Panc1 (cell line): ENCODE data around the gene TWF2. TPM values are rescaled to one million over a fixed set of nuclear protein-coding genes. Genes with fewer than 3 reads are reported as not detected.

Experiments used
- ATAC-seq: fragments of 200-7000 bp; cut with Tn5 transposase; 2 replicates; pipeline ENCODE4 v1.9.1; 2020; ENCODE audit warnings: mild to moderate bottlenecking, moderate library complexity
- BruUV-seq: library from RNA; stranded (reverse); fragments of 400-500 nt; replicated peaks from 2 replicates; lab custom pipeline; 2021; lab: Mats Ljungman, UMichigan
- CTCF ChIA-PET: fragments of 300-600 bp; sonication (Branson Sonifier 250); formaldehyde crosslinking; loops from one replicate; lab custom pipeline; 2022; ENCODE audit warnings: antibody characterized with exemption; lab: Charles Lee
- POLR2A ChIA-PET: fragments of 300-600 bp; sonication (Branson Sonifier 250); formaldehyde crosslinking; loops from one replicate; lab custom pipeline; 2022; ENCODE audit warnings: antibody characterized with exemption; lab: Charles Lee
- DNase-seq: peaks from one replicate; pipeline ENCODE4 v3.0.0-alpha.2; 2010; ENCODE audit warnings: low read depth, low spot score
- H3K27ac ChIP-seq: 2 replicates; pipeline ENCODE4 v1.5.1; 2011; ENCODE audit warnings: mild to moderate bottlenecking, low read length, inconsistent platforms
- H3K27me3 ChIP-seq: fragments of 200-500 bp; sonication (Bioruptor generic); 2 replicates; pipeline ENCODE4 v1.6.0; 2014; ENCODE audit warnings: low read length, inconsistent platforms; ENCODE audit not compliant: control insufficient read depth, insufficient read depth
- H3K36me3 ChIP-seq: fragments of 200-500 bp; sonication (Bioruptor generic); 2 replicates; pipeline ENCODE4 v1.5.1; 2014; ENCODE audit warnings: inconsistent platforms, mild to moderate bottlenecking, low read length, moderate library complexity; ENCODE audit not compliant: control insufficient read depth, insufficient read depth
- H3K4me1 ChIP-seq: 2 replicates; pipeline ENCODE4 v1.5.1; 2011; ENCODE audit warnings: inconsistent platforms, mild to moderate bottlenecking, low read length, moderate library complexity; ENCODE audit not compliant: control insufficient read depth, insufficient read depth
- H3K4me3 ChIP-seq, 2 experiments: 2 replicates each; pipeline ENCODE4 v1.5.1; 2011 to 2012; ENCODE audit warnings: low read depth in 2 of 2, low read length in 2 of 2, mild to moderate bottlenecking in 2 of 2, inconsistent platforms in 1 of 2, moderate library complexity in 1 of 2
- H3K9me3 ChIP-seq: fragments of 200-500 bp; sonication (Bioruptor generic); 2 replicates; pipeline ENCODE4 v1.5.1; 2014; ENCODE audit warnings: low read depth, mild to moderate bottlenecking, inconsistent platforms, low read length, moderate library complexity; ENCODE audit not compliant: control insufficient read depth, insufficient read depth
- POLR2AphosphoS5 ChIP-seq: IDR thresholded peaks from 2 replicates; pipeline ENCODE4 v1.6.1; 2012; ENCODE audit warnings: mild to moderate bottlenecking, low read depth, low read length, moderate library complexity
- SIN3A ChIP-seq: IDR thresholded peaks from 2 replicates; pipeline ENCODE4 v1.6.1; 2012; ENCODE audit warnings: low read depth, mild to moderate bottlenecking, low read length, moderate library complexity, borderline replicate concordance; ENCODE audit not compliant: insufficient read depth
- TCF7L2 ChIP-seq: IDR thresholded peaks from 2 replicates; pipeline ENCODE4 v1.6.1; 2011; ENCODE audit warnings: mild to moderate bottlenecking, low read depth, low read length, inconsistent platforms
- in situ Hi-C: cut with HindIII; loops from 2 replicates; pipeline ENCODE4 v1.10.0; 2016; ENCODE audit warnings: low sequenced_read_pairs, low pct_unique_long_range_greater_than_20kb
- intact Hi-C: fragments of 100-400 bp; cut with micrococcal nuclease; formaldehyde crosslinking; loops from one replicate; pipeline ENCODE4 v1.10.0; 2022; ENCODE audit not compliant: unreplicated experiment
- total RNA-seq: library from RNA; stranded (reverse); gene quantifications from one replicate; pipeline ENCODE4 v1.2.1, GENCODE V29; 2021; ENCODE audit not compliant: unreplicated experiment
- TF ChIP-seq, protein P1 (sequence below), 2 experiments: IDR thresholded peaks; 2 replicates each; pipeline ENCODE4 v1.6.1; 2011 to 2012; ENCODE audit warnings: low read depth in 2 of 2, control low read depth in 1 of 2, low read length in 1 of 2, mild to moderate bottlenecking in 1 of 2, moderate library complexity in 1 of 2; ENCODE audit not compliant: insufficient read depth in 1 of 2
- TF ChIP-seq, protein P2 (sequence below): fragments of 450-650 bp; IDR thresholded peaks from 2 replicates; pipeline ENCODE4 v1.5.1; 2017; ENCODE audit warnings: mild to moderate bottlenecking

Gene TWF2
- total RNA-seq, 1 experiment from 2014 or later, result 51.9 TPM

DNA sequence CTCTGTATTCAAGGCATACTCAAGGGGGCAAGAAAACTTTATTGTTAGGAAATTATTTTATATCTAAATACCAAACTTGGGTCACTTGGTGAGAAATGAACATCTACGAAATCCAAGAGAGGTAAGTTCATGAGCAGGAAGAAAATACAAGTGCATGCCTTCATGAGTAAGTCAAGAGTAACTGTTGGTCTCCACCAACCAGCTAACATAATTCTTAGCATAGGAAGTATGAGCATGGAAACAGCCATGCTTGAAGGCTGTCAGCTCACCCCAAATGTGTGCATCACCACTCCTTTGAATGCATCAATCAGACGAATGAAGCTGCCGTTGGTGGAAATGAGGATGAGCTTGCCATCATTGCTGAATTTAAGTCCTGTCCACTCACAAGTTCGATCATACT, 20.5 kb upstream of the TWF2 start:
- no TSS peak for BruUV-seq
- no peaks in the 10 kb centered on the region for H3K27me3 ChIP-seq
- no peak overlapping the region for H3K4me3 ChIP-seq
- peaks cover 35% of the 10 kb centered on the region for H3K36me3 ChIP-seq
- in situ Hi-C loops (no loop called here), intact Hi-C loops (no loop called here)
- DNase-seq (no peak), ATAC-seq (no peak)
- CTCF ChIA-PET, result no interaction called here
- H3K27ac ChIP-seq, result no peak overlapping the region
- no peaks in the 10 kb centered on the region for H3K4me1 ChIP-seq
- H3K9me3 ChIP-seq, result no peaks in the 10 kb centered on the region
- TF ChIP-seq, protein P1, sequence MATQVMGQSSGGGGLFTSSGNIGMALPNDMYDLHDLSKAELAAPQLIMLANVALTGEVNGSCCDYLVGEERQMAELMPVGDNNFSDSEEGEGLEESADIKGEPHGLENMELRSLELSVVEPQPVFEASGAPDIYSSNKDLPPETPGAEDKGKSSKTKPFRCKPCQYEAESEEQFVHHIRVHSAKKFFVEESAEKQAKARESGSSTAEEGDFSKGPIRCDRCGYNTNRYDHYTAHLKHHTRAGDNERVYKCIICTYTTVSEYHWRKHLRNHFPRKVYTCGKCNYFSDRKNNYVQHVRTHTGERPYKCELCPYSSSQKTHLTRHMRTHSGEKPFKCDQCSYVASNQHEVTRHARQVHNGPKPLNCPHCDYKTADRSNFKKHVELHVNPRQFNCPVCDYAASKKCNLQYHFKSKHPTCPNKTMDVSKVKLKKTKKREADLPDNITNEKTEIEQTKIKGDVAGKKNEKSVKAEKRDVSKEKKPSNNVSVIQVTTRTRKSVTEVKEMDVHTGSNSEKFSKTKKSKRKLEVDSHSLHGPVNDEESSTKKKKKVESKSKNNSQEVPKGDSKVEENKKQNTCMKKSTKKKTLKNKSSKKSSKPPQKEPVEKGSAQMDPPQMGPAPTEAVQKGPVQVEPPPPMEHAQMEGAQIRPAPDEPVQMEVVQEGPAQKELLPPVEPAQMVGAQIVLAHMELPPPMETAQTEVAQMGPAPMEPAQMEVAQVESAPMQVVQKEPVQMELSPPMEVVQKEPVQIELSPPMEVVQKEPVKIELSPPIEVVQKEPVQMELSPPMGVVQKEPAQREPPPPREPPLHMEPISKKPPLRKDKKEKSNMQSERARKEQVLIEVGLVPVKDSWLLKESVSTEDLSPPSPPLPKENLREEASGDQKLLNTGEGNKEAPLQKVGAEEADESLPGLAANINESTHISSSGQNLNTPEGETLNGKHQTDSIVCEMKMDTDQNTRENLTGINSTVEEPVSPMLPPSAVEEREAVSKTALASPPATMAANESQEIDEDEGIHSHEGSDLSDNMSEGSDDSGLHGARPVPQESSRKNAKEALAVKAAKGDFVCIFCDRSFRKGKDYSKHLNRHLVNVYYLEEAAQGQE (IDR thresholded peaks at IDR 0.05; ENCODE audit: insufficient read depth in 1 of 2, low read depth in 2 of 2, low read length in 1 of 2), result no peak
- no peak for TF ChIP-seq SIN3A
- TF ChIP-seq TCF7L2, result no peak
- no peak for TF ChIP-seq POLR2AphosphoS5
- TF ChIP-seq, protein P2, sequence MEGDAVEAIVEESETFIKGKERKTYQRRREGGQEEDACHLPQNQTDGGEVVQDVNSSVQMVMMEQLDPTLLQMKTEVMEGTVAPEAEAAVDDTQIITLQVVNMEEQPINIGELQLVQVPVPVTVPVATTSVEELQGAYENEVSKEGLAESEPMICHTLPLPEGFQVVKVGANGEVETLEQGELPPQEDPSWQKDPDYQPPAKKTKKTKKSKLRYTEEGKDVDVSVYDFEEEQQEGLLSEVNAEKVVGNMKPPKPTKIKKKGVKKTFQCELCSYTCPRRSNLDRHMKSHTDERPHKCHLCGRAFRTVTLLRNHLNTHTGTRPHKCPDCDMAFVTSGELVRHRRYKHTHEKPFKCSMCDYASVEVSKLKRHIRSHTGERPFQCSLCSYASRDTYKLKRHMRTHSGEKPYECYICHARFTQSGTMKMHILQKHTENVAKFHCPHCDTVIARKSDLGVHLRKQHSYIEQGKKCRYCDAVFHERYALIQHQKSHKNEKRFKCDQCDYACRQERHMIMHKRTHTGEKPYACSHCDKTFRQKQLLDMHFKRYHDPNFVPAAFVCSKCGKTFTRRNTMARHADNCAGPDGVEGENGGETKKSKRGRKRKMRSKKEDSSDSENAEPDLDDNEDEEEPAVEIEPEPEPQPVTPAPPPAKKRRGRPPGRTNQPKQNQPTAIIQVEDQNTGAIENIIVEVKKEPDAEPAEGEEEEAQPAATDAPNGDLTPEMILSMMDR, result no peak
- POLR2A ChIA-PET, result no interaction called here

- in situ Hi-C loops, result no loop called here
- POLR2A ChIA-PET, result no interaction called here
Observed at GRCh38 chr3:52259035-52259434, 20.1 kb upstream of the TWF2 start.

More at GRCh38 chr3:52259035-52259434, 20.1 kb upstream of the TWF2 start:
- H3K36me3 ChIP-seq, result peaks cover 37% of the 10 kb centered on the region
- no peaks in the 10 kb centered on the region for H3K9me3 ChIP-seq
- TF ChIP-seq TCF7L2 (no peak), POLR2AphosphoS5 (no peak), SIN3A (no peak)
- TF ChIP-seq, protein P1 (IDR thresholded peaks at IDR 0.05; ENCODE audit: insufficient read depth in 1 of 2, low read depth in 2 of 2, low read length in 1 of 2), result no peak
- TF ChIP-seq, protein P2, result no peak
- ATAC-seq (no peak), DNase-seq (no peak)
- no peak overlapping the region for H3K4me3 ChIP-seq
- no TSS peak for BruUV-seq
- H3K27ac ChIP-seq, result no peak overlapping the region
- intact Hi-C loops, result no loop called here
- H3K4me1 ChIP-seq, result no peaks in the 10 kb centered on the region
- CTCF ChIA-PET, result no interaction called here
- H3K27me3 ChIP-seq, result no peaks in the 10 kb centered on the region
